ENCODE measurements around the gene FXYD4.
"Not testable (repeated sequence)": the region's sequence is repeated elsewhere in the genome, so short reads cannot be mapped to it uniquely, and the experiment has no call there.

Gene FXYD4, protein sequence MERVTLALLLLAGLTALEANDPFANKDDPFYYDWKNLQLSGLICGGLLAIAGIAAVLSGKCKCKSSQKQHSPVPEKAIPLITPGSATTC

GRCh38 chr10:43371418-43371817 lies at the start of gene FXYD4:
Gene FXYD4, plus strand, starts transcription at chr10:43371636. Its CDS starts 2,111 bp downstream, at chr10:43373747.
- FAIRE-seq, result no peak

DNA sequence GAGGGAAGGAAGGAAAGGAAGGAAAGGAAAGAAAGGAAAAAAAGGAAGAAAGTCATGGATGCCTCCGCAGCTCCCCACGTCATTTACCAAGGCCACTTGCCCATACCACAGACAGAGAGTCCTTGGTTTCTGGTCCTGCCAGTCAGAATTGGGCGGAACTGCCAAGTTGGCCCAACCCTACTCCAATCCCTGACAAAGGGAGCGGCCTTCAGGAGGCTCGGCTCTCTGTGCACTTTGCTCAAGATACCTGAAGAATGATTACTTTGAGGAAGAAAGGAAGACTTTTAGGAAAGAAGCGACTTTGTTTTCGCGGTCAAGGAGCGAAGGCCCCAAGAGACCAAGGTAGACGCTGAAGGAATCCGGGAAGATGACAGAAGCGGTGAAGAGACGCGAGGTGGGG lies 49.1 kb upstream of the FXYD4 start:
- no peak for FAIRE-seq

DNA sequence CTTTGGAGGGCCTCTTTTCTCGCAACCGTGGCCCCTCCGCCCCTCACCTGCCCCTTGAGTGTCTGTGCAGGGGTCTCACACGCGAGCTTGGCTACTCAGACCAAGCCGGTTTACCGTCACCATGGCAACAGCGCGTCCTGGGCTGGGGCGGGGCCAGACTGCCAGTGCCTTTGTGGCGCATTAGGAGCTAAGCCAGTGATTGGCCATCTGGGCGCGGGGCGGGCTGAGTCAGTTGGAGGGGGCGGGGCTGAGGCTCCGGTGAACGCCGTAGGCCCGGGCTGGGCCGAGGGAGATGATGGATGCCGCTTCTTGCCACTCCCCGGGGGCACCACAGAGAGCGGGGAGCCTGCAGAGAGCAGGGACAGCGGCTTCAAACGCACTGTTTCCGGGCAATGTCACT lies 48.7 kb upstream of the FXYD4 start:
- FAIRE-seq, result no peak

- no peak for FAIRE-seq
Measured at GRCh38 chr10:43323245-43323644, 48.2 kb upstream of the FXYD4 start.

- FAIRE-seq, result no peak
Measured at GRCh38 chr10:43324876-43325275, 46.6 kb upstream of the FXYD4 start.

DNA sequence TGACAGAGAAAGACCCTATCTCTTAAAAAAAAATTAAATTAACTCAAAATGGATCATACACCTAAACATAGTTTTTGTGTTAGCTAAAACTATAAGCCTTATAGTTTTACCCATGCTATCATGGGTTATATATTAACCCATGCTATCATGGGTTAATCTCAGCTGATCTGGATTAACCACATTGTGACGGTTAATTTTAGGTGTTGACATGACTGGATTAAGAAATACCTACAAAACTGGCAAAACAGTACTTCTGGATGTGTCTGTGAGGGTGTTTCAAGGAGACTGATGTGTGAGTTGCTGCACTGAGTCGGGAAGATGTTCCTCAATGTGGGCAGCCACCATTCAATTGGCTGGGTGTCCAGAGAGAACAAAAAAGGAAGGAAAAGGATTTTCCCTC lies 44.3 kb upstream of the FXYD4 start:
- no peak for FAIRE-seq

- FAIRE-seq, result no peak
Measured at GRCh38 chr10:43327986-43328385, 43.5 kb upstream of the FXYD4 start.

DNA sequence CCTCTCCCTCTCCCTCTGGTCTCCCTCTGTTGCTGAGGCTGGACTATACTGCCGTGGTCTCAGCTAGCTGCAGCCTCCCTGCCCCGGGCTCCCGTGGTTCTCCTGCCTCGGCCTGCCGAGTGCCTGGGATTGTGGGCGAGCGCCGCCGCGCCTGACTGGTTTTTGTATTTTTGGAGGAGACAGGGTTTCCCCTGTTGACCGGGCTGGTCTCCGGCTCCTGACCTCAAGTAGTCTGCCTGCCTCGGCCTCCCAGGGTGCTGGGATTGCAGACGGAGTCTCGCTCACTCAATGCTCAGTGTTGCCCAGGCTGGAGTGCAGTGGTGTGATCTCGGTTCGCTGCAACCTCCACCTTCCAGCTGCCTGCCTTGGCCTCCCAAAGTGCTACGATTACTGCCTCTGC lies 42.6 kb upstream of the FXYD4 start:
- FAIRE-seq, result not testable (repeated sequence)

- not testable (repeated sequence) for FAIRE-seq
Measured at GRCh38 chr10:43329246-43329885, 42.1 kb upstream of the FXYD4 start.

DNA sequence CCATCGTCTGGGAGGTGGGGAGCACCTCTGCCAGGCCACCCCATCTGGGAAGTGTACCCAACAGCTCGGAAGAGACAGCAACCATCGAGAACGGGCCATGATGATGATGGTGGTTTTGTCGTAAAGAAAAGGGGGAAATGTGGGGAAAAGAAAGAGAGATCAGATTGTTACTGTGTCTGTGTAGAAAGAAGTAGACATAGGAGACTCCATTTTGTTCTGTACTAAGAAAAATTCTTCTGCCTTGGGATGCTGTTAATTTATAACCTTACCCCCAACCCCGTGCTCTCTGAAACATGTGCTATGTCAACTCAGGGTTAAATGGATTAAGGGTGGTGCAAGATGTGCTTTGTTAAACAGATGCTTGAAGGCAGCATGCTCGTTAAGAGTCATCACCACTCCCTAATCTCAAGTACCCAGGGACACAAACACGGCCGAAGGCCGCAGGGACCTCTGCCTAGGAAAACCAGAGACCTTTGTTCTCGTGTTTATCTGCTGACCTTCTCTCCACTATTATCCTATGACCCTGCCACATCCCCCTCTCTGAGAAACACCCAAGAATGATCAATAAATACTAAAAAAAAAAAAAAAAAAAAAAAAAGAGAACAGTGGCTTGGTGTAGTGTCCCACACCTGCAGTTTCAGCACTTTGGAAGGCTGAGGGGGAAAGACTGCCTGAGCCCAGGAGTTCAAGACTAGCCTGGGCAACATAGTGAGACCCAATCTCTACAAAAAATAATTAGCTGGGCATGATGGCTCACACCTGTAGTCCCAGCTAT lies 41.2 kb upstream of the FXYD4 start:
- not testable (repeated sequence) for FAIRE-seq

DNA sequence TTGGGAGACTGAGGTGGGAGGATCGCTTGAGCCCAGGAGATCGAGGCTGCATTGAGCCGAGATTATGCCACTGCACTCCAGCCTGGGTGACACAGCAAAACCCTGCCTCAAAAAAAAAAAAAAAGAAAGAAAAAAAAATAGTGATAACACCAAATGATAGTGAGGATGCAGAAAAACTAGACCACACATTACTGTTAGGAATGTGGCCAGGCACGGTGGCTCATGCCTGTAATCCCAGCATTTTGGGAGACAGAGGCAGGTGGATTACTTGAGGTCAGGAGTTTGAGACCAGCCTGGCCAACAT lies 40.7 kb upstream of the FXYD4 start:
- not testable (repeated sequence) for FAIRE-seq

DNA sequence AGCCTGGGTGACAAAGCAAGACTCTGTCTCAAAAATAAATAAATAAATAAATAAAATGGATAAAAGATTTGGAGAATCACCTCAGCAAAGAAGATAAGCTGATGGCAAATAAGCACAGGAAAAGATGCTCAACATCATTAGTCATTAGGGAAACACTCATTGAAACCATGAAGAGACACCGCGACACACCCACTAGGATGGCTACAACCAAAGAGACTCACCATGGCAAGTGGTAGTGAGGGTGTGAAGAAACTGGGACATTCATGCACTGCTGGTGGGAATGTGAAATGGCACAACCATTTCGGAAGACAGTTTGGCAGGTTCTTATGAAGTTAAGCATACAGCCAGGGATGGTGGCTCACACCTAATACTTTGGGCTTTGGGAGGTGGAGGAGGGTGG lies 37.8 kb upstream of the FXYD4 start:
- no peak for FAIRE-seq

- FAIRE-seq, result no peak
Measured at GRCh38 chr10:43336061-43336460, 35.4 kb upstream of the FXYD4 start.

DNA sequence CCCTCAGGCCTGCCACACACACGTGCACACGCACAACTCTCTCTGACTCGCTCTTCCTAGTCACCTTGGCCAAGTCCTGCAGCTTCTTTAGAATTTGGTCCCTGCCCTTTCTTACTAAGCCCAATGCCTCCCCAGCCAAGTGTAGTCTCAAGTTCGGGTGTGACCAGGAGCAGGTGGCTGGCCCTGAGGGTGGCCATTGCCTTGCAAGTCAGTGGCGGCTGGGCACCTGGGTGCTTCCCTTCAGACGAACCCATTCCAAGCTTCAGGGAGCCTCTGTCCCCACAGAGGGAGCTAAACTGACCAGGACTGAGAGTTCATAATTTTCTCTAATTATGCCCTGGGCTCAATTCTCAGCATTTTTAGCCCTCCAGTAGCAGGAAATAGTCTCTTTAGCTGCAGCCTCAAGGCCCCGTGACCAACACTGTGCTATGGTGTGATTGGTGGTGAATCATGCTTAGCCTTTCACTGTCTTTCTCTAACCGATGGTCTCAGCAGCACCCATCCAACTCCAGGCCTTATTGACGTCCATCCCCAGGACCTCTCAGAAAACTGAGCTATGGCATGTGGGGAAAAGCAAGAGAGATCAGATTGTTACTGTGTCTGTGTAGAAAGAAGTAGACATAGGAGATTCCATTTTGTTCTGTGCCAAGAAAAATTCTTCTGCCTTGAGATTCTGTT lies 34.7 kb upstream of the FXYD4 start:
- no peak for FAIRE-seq

DNA sequence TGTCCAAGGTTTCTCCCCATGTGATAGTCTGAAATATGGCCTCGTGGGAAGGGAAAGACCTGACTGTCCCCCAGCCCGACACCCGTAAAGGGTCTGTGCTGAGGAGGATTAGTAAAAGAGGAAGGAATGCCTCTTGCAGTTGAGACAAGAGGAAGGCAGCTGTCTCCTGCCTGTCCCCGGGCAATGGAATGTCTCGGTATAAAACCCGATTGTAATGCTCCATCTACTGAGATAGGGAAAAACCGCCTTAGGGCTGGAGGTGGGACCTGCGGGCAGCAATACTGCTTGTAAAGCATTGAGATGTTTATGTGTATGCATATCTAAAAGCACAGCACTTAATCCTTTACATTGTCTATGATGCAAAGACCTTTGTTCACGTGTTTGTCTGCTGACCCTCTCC lies 33.9 kb upstream of the FXYD4 start:
- FAIRE-seq, result not testable (repeated sequence)

DNA sequence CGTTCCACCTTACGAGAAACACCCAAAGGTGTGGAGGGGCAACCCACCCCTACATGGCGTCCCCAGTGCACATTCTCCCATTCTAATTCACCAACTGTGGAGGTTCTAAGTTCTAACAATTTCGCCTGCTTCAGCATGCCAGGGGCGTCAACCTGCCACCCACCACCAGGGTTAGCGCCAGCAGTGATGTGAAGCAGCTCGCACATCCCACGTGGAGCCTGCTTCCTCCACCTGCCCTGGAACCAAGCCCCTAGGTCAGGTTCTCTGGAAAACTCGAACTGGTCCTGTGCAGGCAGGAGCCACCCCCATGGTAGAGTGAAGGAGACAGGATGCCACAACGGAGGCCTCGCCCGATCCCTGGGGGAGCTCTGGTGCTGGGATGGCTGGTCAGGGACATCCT lies 33.3 kb upstream of the FXYD4 start:
- FAIRE-seq, result no peak

GRCh38 chr10:43339136-43339535 lies 32.3 kb upstream of the FXYD4 start:
- FAIRE-seq, result no peak

GRCh38 chr10:43340101-43340500 lies 31.3 kb upstream of the FXYD4 start:
- FAIRE-seq, result no peak

GRCh38 chr10:43340619-43341018 lies 30.8 kb upstream of the FXYD4 start:
- FAIRE-seq, result no peak

- no peak for FAIRE-seq
Measured at GRCh38 chr10:43341450-43341849, 30.0 kb upstream of the FXYD4 start.

- FAIRE-seq, result no peak
Measured at GRCh38 chr10:43342279-43343125, 28.9 kb upstream of the FXYD4 start.

- no peak for FAIRE-seq
Measured at GRCh38 chr10:43343126-43343525, 28.3 kb upstream of the FXYD4 start.

- no peak for FAIRE-seq
Measured at GRCh38 chr10:43344051-43344450, 27.4 kb upstream of the FXYD4 start.

All from islet of Langerhans (tissue), 1 donor.